OCI-LY1 (cell line): ENCODE results near the gene SELP.

Source experiments
- H2AFZ ChIP-seq: fragments of 200-600 bp; sonication (generic), shearing (Covaris generic); 2 replicates; pipeline ENCODE4 v1.6.0; 2014; ENCODE audit warnings: antibody characterized with exemption, mild to moderate bottlenecking, low read length
- H3F3A ChIP-seq: fragments of 200-600 bp; sonication (generic), shearing (Covaris generic); 2 replicates; pipeline ENCODE4 v1.6.0; 2014; ENCODE audit warnings: mild to moderate bottlenecking, antibody characterized with exemption, low read length, moderate library complexity; ENCODE audit not compliant: insufficient read depth
- H3K27ac ChIP-seq: fragments of 200-600 bp; sonication (generic); 2 replicates; pipeline ENCODE4 v1.5.1; 2014; ENCODE audit warnings: low read length, mixed run types, mild to moderate bottlenecking, low read depth; ENCODE audit not compliant: poor library complexity, severe bottlenecking
- H3K27me3 ChIP-seq: fragments of 200-600 bp; sonication (generic); 2 replicates; pipeline ENCODE4 v1.6.0; 2014; ENCODE audit warnings: antibody characterized with exemption, mild to moderate bottlenecking, low read length, moderate library complexity; ENCODE audit not compliant: insufficient read depth
- H3K36me3 ChIP-seq: fragments of 200-600 bp; sonication (generic); 2 replicates; pipeline ENCODE4 v1.6.1; 2014; ENCODE audit warnings: mild to moderate bottlenecking, antibody characterized with exemption, low read length, moderate library complexity, mixed read lengths; ENCODE audit not compliant: insufficient read depth
- H3K4me1 ChIP-seq: fragments of 200-600 bp; sonication (generic); 2 replicates; pipeline ENCODE4 v1.5.1; 2014; ENCODE audit warnings: mild to moderate bottlenecking, low read length, moderate library complexity; ENCODE audit not compliant: insufficient read depth, severe bottlenecking
- H3K4me2 ChIP-seq: fragments of 200-600 bp; sonication (generic), shearing (Covaris generic); 2 replicates; pipeline ENCODE4 v1.6.1; 2014; ENCODE audit warnings: low read length
- H3K4me3 ChIP-seq: fragments of 200-600 bp; sonication (generic); 2 replicates; pipeline ENCODE4 v1.5.1; 2014; ENCODE audit warnings: low read length, low read depth, mild to moderate bottlenecking, mixed read lengths; ENCODE audit not compliant: poor library complexity, severe bottlenecking
- H3K79me2 ChIP-seq: fragments of 200-600 bp; shearing (Covaris generic); 2 replicates; pipeline ENCODE4 v1.6.1; 2016; ENCODE audit warnings: mixed run types, low read length, mixed read lengths; ENCODE audit not compliant: insufficient read depth
- H3K9ac ChIP-seq: fragments of 200-600 bp; sonication (generic), shearing (Covaris generic); 2 replicates; pipeline ENCODE4 v1.6.1; 2014; ENCODE audit warnings: mild to moderate bottlenecking, low read length, mixed read lengths
- H3K9me2 ChIP-seq: fragments of 200-600 bp; sonication (generic), shearing (Covaris generic); 2 replicates; pipeline ENCODE4 v1.6.1; 2014; ENCODE audit warnings: low read depth, mild to moderate bottlenecking, low read length, mixed read lengths
- H3K9me3 ChIP-seq: fragments of 200-600 bp; shearing (Covaris generic); 2 replicates; pipeline ENCODE4 v1.6.1; 2014; ENCODE audit warnings: low read length, mixed read lengths
- H4K20me1 ChIP-seq: fragments of 200-600 bp; sonication (generic), shearing (Covaris generic); 2 replicates; pipeline ENCODE4 v1.6.0; 2016; ENCODE audit warnings: mild to moderate bottlenecking, low read length; ENCODE audit not compliant: insufficient read depth
- CTCF ChIP-seq: fragments of 200-600 bp; sonication (generic), shearing (Covaris generic); IDR thresholded peaks from 2 replicates; pipeline ENCODE4 v1.5.1; 2017; ENCODE audit warnings: mild to moderate bottlenecking, antibody characterized with exemption, low read length, moderate library complexity, mixed read lengths
- EZH2 ChIP-seq: fragments of 200-600 bp; sonication (generic), shearing (Covaris generic); IDR thresholded peaks from 2 replicates; pipeline ENCODE4 v1.8.0; 2017; ENCODE audit warnings: borderline replicate concordance, mixed run types, mild to moderate bottlenecking, antibody characterized with exemption, low read length, moderate library complexity, mixed read lengths

Gene SELP

GRCh38 chr1:169630006-169630405 lies at the start of gene SELP:
Gene SELP (minus strand): TSS chr1:169630124. CDS start chr1:169630074, 50 bp downstream.
- Histone ChIP-seq H3K4me2 (no peak within 1 kb of the TSS), H3K27ac (no peak within 1 kb of the TSS), H4K20me1 (no peaks in the 10 kb centered on the region), H3K9me3 (peaks cover 5% of the 10 kb centered on the region), H3K4me1 (no peaks in the 10 kb centered on the region), H2AFZ (no peak within 1 kb of the TSS), H3K79me2 (no peaks in the 10 kb centered on the region), H3K4me3 (no peak within 1 kb of the TSS), H3K27me3 (no peaks in the 10 kb centered on the region), H3K9ac (no peak within 1 kb of the TSS), H3K9me2 (no peaks in the 10 kb centered on the region), H3F3A (no peaks in the 10 kb centered on the region), H3K36me3 (no peaks in the 10 kb centered on the region)
- TF ChIP-seq EZH2 (no peak), CTCF (no peak)

GRCh38 chr1:169679692-169680091 lies 49.8 kb upstream of the SELP start:
- H3K9me2 ChIP-seq, result no peaks in the 10 kb centered on the region
- H3F3A ChIP-seq, result no peaks in the 10 kb centered on the region
- peak overlapping the region; percentile 92 for H3K27ac ChIP-seq
- no peak overlapping the region for H3K4me3 ChIP-seq
- H3K79me2 ChIP-seq, result no peaks in the 10 kb centered on the region
- no peaks in the 10 kb centered on the region for H4K20me1 ChIP-seq
- TF ChIP-seq CTCF, result no peak
- TF ChIP-seq EZH2, result no peak
- peak overlapping the region; percentile 57; the same call in 1 of the 2 replicates for H3K4me2 ChIP-seq
- no peaks in the 10 kb centered on the region for H3K36me3 ChIP-seq
- H2AFZ ChIP-seq, result no peak overlapping the region
- H3K9ac ChIP-seq, result 0 out of 2 replicates have a peak overlapping the region, but pooled peaks have one; percentile 1
- no peaks in the 10 kb centered on the region for H3K9me3 ChIP-seq
- peaks cover 67% of the 10 kb centered on the region for H3K4me1 ChIP-seq
- H3K27me3 ChIP-seq, result no peaks in the 10 kb centered on the region

- Histone ChIP-seq H3K9me2 (no peaks in the 10 kb centered on the region), H4K20me1 (no peaks in the 10 kb centered on the region), H3K4me2 (no peak overlapping the region), H3K9me3 (no peaks in the 10 kb centered on the region), H3K9ac (no peak overlapping the region), H2AFZ (no peak overlapping the region), H3K27ac (no peak overlapping the region), H3K79me2 (no peaks in the 10 kb centered on the region), H3K36me3 (no peaks in the 10 kb centered on the region), H3K27me3 (no peaks in the 10 kb centered on the region), H3K4me1 (peaks cover 41% of the 10 kb centered on the region), H3F3A (no peaks in the 10 kb centered on the region), H3K4me3 (no peak overlapping the region)
- no peak for TF ChIP-seq EZH2
- TF ChIP-seq CTCF, result no peak
Observed at GRCh38 chr1:169676001-169676400, 46.1 kb upstream of the SELP start.
